Stimulated activated CD4-positive, alpha-beta T cell treated with anti-CD3 and anti-CD28 coated beads, Interleukin-15, amount 100 ng/mL, for 48 hours (primary cell): ENCODE data around the gene BAK1.
A peak's percentile ranks its signal among the peaks of the same experiment; 100 is the strongest.
"Not testable (repeated sequence)": the region's sequence is repeated elsewhere in the genome, so short reads cannot be mapped to it uniquely, and the experiment has no call there.

ENCODE experiments used
- DNase-seq, 2 donors: peaks; one replicate each; pipeline ENCODE4 v3.0.0-alpha.2; 2020; ENCODE audit warnings: low read depth in 2 of 2

The BAK1 gene

DNA sequence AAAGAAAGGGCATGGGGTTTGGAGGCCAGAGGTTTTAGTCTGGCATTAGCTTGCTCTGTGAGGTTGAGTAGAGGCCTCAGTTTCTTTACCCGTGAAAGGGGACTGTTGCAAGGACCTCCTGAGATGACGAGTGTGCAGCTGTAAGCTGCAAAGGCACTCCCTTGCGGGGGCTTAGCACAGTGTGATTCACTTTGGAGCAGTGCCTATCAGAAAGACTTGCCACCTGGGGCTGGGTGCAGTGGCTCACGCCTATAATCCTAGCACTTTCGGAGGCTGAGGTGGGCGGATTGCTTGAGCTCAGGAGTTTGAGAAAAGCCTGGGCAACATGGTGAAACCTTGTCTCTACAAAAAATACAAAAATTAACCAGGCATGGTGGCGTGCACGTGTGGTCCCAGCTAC lies 7.5 kb upstream of the BAK1 start:
- no peak for DNase-seq

- DNase-seq = no peak
Observed at GRCh38 chr6:33586108-33586640, 6.1 kb upstream of the BAK1 start.

- peak; percentile 75 to 88 for DNase-seq
Observed at GRCh38 chr6:33585403-33586107, 5.5 kb upstream of the BAK1 start.

GRCh38 chr6:33584700-33585402 lies 4.8 kb upstream of the BAK1 start:
- no peak for DNase-seq

GRCh38 chr6:33583591-33584155 lies 3.6 kb upstream of the BAK1 start:
- no peak for DNase-seq

DNA sequence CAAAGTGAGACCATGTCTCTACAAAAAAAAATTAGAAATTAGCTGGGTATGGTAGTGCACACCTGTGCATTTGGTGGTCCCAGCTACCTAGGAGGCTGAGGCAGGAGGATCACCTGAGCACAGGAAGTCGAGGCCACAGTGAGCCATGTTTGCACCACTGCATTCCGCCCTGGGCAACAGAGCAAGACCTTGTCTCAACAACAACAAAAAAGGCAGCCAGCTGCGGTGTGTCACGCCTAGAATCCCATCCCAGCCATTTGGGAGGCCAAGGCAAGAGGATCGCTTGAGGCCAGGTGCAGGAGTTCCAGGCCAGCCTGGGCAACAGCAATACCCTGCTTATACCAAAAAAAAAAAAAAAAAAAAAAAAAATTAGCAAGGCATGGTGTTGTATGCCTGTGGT lies 1.1 kb upstream of the BAK1 start:
- no peak for DNase-seq

- peak in 1 of 2 donors; percentile 32 for DNase-seq
Observed at GRCh38 chr6:33578588-33579011, 1.5 kb downstream of the BAK1 start.

DNA sequence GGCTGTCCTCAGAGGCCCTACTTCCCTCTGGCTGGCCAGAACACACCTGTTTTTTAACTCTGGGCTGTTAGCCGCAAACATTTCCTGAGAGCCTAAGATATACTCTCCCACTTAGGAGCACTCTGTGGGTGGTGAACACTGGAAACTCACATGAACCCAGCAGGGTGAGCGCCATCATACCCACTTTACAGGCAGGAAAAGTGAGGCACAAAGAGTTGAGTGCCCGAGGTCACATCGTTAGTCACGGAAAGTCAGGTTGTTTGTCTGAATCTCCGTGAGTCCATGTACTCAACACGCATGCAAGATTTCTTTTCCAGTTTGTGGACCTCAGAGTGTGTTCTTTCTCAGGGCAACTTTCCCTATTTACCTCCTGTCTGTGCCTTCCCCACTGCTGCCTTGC lies 1.9 kb downstream of the BAK1 start:
- no peak for DNase-seq

DNA sequence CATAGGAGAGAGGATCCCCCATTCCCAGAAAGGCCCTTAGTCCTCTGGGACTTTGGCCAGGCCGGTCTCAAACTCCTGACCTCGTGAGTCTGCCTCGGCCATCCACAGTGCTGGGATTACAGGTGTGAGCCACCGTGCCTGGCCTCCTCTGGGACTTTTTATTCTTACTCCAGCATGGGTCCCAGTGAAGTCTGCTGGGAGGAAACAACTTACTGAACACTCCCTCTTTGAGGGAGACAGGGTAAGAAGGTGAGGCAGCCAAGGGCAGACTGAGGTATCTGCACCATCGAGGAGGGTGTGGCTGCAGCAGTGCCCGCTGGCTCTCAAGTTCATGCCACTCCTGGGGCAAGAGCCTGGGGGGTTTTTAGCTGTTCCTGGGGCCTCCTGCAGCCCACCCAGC lies 2.4 kb downstream of the BAK1 start:
- no peak for DNase-seq

DNA sequence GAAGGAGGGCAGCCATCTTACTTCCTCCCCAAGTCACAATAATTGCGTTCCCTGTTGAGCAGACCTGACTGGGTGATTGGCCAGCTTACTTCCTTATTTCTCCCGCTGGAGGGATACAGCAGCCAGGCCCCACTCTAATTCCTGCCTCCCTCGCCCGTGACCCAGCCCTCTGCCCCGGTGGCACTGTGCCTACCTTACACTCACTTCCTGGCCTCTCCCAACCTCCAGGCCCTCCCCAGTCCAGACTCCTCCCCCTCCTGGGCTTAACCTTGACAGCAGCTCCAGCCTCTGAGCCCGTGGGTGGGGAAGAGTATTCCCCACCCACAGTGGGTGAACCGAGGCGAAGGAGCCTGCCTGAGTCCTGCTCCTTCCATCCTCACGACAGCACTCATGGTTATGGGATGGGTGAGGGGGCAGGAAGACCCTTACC lies 3.0 kb downstream of the BAK1 start:
- no peak for DNase-seq

GRCh38 chr6:33576668-33577067 lies 3.4 kb downstream of the BAK1 start:
- DNase-seq = no peak

DNA sequence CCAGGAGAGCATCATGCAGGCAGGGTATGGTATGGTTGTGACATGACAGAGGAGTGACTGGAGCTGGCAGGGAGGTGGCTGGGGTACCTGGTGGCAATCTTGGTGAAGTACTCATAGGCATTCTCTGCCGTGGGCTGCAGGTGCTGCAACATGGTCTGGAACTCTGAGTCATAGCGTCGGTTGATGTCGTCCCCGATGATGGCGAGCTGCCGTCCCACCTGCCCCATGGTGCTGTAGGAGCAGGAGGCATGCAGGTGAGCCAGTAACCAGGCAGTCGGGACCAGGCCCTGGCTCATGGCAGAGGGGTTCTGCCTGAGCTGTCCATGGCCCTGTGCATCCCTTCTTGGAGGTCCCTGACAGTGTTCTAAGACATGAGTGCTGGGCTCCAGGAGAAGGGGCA lies 4.9 kb downstream of the BAK1 start:
- no peak for DNase-seq

- no peak for DNase-seq
Observed at GRCh38 chr6:33571637-33572316, 8.3 kb downstream of the BAK1 start.

DNA sequence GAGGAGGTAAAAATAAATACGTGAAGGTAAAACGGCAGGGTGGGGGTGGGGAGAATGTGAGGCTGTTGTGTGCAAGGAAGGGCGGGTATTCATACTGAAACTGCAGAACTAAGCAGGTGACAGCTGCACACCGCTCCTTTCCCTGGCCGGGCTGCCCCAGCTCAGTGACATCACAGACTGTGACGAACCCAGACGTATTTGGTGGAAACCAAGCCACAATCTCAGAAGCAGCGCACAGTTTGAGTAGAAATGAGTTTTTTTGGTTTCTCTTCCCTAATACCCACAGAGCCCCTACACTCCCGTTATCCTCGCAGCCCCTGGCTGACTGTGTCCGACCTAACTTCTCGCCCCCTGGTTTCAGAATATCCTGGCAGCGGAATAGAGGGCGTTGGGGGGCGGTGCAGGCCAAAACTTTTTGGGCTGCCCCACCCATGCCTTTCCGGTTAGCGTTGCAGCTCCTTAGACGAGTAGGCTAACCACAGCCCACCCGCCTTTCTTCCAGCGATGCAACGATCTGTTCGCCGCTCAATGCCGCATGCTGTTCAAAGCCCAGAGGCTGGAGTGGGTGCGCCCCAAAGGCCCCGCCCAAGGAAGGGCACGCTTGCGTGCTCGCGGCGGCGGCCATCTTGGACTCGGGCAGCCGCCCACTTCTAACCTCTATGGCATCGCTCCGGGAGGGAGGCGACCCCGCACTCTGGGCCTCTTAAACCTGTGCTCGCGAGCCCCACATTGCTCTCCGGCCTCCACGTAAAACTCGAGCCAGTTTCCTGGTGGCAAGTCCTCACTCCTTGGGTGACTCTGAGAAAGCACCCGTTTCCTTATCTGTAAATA lies 9.1 kb downstream of the BAK1 start:
- DNase-seq = peak; percentile 91 to 95

DNA sequence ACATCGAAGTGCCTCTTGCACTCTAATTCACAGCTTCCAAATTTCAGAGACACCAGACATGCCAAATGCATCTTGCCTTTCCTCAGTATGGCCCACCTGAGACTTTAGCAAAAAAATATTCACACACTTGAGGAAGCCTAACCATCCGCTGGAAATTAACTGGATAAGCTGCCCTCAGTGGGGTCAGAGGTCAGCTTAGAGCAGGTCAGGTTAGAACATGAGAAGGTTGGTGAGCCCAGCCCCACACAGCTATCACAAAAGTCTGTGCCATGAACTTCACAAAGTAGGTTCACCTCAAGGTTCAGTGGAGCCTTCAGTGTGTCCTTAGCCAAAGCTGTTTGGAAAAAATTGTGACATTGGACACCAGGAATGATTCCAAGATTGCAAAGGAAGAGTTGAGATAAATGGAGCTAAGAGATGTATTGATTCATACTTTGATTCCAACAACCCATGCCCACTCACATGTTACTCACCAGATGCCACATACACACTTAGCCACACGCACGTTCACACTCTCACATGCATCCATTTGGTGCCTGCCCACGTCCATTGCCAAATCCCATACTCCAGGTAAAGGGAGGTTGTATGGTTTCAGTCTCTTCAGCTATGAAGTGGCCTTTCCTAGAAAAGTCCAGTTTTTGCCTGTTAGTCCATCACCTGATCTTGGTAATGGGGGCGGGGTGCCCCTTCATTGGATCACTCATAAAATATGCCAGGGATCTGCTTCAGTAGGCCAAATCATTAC lies 11.1 kb downstream of the BAK1 start:
- DNase-seq = no peak

DNA sequence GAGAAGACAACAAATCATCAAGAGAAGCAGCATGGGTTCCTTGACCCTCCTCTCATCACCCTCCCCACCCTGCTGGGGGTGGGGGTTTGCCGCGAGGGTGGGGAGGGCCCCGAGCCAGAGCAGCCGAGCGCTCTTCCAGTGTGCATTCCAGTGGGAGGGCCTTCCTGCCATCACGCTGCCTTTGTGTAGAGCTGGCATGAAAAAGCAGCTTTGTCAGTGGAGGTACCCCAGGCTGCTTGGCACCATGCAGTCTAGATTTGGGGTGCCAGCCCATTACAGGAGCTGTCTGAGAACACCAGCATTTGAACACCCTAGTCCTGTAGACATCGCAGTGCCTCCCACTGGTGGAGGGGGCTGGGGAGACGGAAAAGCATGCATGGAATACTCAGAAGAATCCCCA lies 12.2 kb downstream of the BAK1 start:
- no peak for DNase-seq

GRCh38 chr6:33566182-33567084 lies 13.6 kb downstream of the BAK1 start:
- DNase-seq = no peak

DNA sequence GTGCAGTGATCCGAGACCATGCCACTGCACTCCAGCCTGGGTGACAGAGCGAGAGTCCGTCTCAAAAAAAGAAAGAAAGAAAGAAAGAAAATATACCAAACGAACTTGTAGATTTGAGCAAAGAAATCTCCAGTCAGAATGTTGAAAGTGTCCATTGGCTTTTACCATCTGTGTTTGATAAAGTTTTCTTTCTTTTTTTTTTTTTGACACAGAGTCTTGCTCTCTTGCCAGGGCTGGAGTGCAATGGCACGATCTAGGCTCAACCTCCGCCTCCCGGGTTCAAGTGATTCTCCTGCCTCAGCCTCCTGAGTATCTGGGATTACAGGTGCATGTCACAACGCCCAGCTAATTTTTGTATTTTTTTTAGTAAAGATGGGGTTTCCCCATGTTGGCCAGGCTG lies 21.3 kb downstream of the BAK1 start:
- DNase-seq = no peak

DNA sequence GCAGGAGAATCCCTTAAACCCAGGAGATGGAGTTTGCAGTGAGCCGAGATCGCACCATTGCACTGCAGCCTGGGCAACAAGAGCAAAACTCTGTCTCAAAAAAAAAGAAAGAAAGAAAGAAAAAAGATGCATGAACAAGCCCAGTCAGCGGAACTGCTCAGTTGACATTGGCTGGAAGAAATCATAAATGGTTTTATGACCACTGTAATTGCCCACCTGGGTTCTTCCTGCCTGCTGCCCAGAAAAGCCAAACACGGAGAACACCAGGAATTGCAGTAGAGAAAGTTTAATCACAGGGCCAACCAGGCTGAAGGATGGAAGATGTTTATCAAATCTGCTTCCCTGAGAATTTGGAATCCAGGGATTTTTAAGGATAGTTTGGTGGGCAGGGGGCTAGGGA lies 22.7 kb downstream of the BAK1 start:
- no peak for DNase-seq

GRCh38 chr6:33552883-33553282 lies 27.2 kb downstream of the BAK1 start:
- not testable (repeated sequence) for DNase-seq
